Measurements from ENCODE around the gene FNBP1L.

The FNBP1L gene

DNA sequence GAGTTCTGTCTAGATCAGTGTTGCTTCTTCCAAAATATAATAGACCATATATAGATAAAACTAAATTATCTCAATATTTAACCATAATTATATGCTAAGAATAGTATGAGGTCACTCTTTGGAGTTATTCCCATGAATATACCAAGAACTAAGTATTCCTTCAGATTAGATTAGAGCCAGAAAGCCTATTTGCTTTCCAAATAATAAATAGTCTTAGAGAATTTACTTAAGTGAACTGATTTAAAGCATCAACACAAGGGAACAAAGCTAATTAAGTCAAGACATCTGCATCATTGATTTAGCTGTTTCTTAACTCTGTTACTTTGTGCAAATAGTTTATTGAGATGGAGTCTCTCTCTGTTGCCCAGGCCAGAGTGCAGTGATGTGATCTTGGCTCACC lies 35.7 kb downstream of the FNBP1L start:
- no peak for DNase-seq (ENCODE audit: low read depth in 2 of 3, low spot score in 2 of 3)

DNA sequence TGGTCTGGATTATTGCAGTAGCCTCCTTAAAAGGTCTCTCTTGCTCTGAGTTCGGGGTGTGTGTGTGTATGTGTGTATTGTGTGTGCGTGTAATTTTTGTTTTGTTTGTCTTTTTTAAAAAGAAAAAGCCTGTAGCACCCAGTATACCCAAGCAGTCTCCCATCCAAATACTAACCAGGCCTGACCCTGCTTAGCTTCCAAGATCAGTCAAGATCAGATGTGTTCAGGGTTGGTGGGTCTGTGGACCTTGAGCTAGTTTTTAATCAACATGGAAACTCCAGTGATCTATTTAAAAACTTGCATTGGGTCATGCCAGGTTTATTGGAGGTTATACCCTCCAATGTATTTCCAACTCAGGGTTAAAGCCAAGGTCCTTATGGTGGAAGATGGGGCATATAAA lies 40.3 kb downstream of the FNBP1L start:
- DNase-seq (ENCODE audit: low read depth in 2 of 3, low spot score in 2 of 3) = no peak

DNA sequence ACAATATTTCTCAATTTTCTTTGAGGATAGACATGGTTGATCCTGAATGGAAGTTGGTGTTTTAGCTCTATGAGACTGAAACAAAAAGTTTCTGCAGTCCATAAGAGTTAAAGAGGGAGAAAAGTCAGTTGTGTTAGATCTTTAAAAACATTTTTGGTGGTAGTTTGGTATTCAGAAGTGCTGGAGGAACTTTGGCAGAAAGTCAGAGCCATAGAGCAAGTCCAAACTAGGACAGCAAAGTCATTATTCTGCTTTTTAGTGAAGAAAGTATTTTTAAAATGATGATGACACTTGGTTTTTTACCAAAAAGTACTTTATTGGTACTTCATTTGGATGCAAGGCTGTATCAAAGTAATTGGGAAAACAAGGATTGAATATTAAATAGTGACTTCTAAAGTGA lies 41.8 kb downstream of the FNBP1L start:
- no peak for DNase-seq (ENCODE audit: low read depth in 2 of 3, low spot score in 2 of 3)

DNA sequence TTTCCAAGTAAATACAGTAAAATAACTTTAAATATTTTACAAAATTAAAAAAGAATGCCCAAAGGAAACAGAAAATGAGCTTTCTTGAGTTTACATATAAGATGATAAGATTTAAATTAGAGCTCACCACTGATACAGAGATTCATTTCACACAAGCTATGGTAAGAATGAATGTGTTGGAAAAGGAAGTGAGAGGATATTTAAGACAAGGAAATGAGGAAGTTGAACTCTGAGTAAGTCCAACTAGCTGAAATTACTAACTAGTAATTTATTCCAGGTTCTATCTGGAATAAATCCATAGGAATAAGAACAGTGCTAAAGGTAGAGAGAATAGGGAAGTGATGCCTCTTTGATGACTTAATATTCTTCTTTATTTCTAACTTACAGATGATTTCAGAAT lies 42.4 kb downstream of the FNBP1L start:
- DNase-seq (ENCODE audit: low read depth in 2 of 3, low spot score in 2 of 3) = no peak

DNA sequence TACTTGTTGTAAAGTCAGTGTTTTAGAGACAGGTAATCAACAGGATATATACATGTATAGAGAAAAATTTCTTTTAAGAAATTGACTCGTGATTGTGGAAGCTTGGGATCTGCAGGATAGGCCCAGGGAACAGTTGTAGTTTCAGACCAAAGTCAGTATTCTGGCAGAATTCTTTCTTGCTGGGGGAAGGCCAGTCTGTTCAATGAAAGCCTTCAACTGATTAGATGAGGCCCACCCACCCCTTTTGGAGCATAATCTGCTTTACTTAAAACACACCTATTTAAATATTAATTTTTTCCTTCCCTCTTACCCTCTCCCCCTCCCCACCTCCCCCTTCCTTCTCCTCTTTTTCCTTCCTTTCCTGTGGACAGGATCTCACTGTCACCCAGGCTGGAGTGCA lies 48.0 kb downstream of the FNBP1L start:
- DNase-seq (ENCODE audit: low read depth in 2 of 3, low spot score in 2 of 3) = no peak

DNA sequence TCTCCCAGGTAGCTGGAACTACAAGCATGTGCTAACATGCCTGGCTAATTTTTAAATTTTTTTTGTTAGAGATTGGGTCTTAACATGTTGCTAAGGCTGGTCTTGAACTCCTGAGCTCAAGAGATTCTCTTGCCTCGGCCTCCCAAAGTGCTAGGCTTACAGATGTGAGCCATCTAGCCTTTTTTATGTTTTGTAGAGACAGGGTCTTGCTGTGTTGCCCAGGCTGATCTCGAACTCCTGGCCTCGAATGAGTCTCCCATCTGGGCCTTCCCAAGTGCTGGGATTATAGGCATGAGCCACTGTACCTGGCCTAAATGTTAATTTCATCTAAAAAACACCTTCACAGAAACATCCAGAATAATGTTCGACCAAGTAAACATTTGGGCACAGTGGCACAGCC lies 48.6 kb downstream of the FNBP1L start:
- no peak for DNase-seq (ENCODE audit: low read depth in 2 of 3, low spot score in 2 of 3)

DNA sequence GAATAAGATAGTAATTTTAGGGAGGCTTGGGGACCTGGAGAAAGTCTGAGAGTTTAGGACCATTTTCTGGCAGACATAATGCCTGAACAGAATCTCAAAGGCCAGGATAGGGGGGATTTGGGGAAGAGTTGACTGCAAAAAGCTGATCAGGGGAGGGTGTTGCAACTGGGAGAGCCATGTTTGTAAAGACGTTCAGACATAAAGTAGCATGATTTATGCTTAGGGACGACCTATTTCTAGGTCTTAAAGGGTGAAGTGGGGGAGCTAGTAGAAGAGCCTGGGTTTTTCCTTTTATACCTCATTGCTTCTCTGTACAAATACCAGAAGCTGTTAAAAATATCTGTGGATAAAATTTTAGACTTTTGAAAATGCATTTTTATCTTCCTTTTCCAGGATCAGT lies 51.2 kb downstream of the FNBP1L start:
- no peak for DNase-seq (ENCODE audit: low read depth in 2 of 3, low spot score in 2 of 3)

DNA sequence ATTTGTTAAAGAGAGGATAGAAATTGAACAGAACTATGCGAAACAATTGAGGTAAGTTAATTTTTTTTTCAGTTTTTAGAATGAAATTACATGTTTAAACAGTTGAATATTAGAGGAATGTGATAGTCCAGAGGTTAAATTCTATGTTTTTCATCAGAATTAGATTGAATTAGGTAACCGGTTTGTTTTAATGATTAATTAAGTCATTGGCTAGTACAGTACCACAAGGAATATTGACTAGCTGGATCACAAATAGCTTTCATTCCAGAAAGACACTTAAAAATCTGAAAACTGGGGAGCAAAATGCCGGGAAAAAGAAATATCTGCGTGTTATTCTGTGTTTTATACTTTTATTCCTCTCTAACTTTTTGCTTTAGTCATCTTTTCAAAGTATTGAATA lies 51.6 kb downstream of the FNBP1L start:
- DNase-seq (ENCODE audit: low read depth in 2 of 3, low spot score in 2 of 3) = no peak

DNA sequence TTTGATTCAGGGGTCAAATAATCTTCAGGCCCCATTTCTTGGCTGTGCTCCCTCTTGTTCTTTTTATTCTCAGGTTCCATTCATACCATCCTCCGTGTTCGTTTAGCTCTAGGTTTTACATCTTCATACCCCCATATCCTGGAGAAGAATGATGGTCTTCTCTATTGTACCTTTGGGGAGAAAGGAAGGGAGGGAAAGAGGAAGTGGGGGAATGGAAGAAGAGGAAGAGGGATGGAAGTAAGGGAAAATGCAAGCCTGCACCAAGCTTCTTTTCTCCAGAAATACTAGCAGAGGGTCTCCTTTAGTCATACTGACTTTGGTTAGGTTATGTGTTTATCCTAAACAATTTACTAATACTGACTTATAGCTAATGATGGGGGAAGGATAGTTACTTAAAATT lies 52.4 kb downstream of the FNBP1L start:
- DNase-seq (ENCODE audit: low read depth in 2 of 3, low spot score in 2 of 3) = no peak

DNA sequence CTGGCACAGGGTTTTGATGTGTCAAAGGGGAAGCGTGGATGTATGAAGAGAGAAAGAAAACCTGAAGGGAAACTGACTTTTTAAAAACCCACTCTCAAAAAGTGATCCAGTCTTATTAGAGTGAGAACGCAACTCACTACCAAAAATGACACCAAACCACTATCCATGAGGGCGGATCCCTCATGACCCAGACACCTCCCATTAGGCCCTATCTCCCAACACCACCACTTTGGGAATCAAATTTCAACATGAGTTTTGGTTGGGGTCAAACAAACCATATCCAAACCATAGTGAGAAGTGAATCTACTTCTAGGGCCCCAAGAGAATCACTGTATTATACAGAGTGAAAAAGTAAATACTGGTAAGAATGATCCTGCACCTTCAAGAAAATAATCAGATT lies 53.5 kb downstream of the FNBP1L start:
- DNase-seq (ENCODE audit: low read depth in 2 of 3, low spot score in 2 of 3) = no peak

DNA sequence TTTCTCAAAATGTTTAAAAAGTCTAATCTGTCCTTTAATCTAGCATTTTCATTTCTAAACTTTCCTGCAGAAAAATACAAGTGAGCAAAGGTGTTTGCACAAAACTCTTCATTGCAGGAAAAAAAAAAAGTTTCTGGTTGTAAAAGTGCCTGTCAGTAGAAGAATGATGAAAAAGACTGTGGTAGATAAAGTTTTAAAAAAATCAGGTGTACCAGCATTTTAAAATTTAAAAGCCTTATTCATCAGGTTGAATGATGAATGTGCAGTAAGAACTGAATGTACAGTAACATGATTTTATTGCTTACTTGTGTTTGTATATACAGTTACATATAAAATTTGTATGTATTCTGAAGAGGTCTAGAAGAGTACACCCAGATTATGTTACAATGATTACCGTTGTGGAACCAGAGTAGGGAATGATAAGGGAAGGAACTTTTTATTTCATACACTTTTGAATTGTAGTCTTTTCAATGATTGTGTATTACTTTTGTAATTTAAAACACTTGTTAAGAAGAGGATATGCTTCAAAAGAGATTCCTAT lies 54.0 kb downstream of the FNBP1L start:
- DNase-seq (ENCODE audit: low read depth in 2 of 3, low spot score in 2 of 3) = no peak

DNA sequence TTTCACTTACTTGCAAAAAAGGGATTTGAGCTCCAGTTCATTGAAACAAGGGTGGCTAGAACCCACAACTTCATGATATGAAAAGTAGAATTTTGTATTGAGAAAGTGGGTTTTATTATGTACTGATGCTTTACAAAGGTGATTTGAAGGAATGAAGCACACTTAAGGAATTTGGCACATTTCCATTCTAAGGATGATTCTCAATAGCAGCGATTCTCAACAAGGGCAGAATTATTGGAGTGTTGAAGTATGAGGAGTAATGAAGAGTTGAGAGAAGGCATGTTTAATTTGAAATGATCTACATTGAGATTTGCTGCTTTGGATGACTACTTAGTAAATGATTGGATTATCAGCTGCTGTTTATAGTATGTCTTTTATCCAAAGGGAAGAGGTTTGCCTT lies 54.7 kb downstream of the FNBP1L start:
- no peak for DNase-seq (ENCODE audit: low read depth in 2 of 3, low spot score in 2 of 3)

DNA sequence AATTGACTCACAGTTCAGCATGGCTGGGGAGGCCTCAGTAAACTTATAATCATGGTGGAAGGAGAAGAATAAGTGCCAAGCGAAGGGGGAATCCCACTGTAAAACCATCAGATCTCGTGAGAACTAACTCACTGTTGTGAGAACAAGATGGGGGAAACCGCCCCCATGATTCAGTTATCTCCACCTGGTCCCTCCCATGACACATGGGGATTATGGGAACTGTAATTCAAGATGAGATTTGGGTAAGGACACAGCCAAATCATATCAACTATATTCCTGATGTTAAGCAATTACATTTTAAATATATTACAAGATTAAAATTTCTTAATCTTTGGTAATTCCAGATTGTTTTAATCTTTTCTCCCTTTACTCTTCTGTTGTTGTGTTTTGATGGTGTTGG lies 55.2 kb downstream of the FNBP1L start:
- DNase-seq (ENCODE audit: low read depth in 2 of 3, low spot score in 2 of 3) = no peak

DNA sequence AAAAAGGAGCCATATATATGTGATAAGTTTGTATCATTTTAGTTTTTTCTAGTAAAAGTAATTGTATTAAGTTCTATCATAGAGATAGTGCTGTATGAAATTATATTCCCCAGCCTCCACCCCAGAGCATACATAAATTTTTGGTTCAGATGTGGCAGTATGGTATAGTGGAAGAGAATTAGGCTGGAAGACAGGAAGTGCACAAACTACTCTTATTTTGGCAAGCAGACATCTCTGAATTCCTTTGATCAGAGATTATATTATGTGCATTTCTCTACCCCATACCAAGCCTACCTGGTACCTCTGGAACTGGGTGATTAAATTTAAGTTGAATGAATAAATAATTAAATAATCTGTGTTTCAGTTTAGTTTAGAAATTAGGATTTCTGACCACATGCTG lies 55.9 kb downstream of the FNBP1L start:
- DNase-seq (ENCODE audit: low read depth in 2 of 3, low spot score in 2 of 3) = no peak

DNA sequence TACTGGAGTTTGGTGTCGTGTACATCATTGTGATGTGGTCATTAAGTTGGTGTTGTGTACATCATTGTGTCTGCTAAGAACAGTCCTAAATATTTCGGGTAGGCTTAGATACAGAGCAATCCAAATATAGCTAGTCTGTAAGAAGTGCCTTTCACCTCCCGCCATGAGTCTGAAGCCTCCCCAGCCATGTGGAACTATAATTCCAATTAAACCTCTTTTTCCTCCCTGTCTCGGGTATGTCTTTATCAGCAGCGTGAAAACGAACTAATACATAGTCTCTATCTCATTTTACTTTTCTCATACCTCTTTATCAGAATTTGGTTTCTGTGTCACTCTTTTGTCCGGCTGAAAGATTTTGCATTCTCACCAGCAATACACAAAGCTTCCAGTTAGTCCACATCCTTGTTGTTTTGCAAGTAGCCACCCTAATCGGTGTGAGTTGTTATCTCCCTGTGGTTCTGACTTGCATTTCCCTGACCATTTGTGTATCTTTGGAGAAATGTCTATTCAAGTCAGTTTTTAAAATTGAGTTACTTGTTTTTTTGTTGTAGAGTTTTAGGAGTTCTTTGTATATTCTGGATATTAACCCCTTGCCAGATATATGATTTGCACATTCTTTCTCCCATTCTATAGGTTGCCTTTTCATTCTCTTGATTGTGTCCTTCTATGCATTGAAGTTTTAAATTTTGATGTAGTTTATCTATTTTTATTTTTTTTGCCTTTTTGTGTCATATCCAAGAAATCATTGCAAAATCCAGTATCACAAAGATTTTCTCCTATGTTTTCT lies 56.5 kb downstream of the FNBP1L start:
- no peak for DNase-seq (ENCODE audit: low read depth in 2 of 3, low spot score in 2 of 3)

DNA sequence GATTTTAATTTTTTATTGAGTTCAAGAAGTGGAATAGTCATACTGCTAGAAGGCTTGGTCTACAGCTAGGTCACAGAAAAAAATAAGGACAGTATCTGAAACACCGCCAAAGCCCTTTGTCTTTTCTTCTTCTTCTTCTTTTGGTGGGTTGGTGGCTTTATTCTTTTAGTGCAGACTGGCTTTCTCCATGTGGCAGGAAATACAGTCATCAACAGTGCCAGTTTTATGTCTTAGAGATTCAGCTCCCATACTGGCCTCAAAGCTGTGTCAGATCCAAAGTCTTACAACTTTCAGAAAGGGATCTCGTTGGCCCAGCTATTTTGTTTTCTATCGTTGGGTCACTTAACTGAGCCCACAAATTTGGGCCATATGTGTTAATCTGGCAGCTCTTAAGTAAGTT lies 58.2 kb downstream of the FNBP1L start:
- DNase-seq (ENCODE audit: low read depth in 2 of 3, low spot score in 2 of 3) = no peak

DNA sequence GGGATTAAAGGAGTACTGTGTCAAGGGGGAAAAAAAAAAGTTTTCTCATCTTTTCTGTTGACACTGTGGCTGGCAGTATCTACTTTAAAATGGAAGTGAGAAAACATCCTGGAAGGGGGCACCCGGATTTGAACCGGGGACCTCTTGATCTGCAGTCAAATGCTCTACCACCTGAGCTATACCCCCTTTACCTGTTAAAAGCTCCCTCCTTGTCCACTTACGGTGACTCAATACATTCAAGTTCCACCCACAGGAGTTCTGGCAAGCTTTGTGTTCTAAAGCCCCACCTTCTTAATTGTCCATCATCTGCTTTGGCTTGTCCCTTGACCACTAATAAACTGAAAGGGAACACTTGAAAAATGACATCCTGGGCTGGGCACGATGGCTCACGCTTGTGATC lies 68.2 kb downstream of the FNBP1L start:
- DNase-seq (ENCODE audit: low read depth in 2 of 3, low spot score in 2 of 3) = no peak

DNA sequence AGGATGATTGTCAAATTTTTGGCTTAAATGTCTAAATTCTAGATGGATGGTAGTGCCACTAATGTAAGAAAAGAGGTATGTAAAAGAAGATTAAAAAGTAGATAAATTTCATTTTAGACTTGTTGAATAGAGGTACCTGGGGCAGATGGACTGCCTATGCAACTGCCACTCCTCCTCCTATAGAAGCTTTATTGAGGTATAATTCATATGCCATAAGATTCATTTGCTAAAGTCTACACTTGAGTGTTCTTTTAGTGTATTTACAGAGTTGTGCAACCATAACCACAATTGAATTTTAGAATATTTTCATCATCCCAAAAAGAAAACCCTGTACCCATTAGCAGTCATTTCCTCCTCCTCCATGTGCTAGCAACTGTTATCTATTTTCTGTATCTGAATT lies 70.6 kb downstream of the FNBP1L start:
- DNase-seq (ENCODE audit: low read depth in 2 of 3, low spot score in 2 of 3) = no peak

DNA sequence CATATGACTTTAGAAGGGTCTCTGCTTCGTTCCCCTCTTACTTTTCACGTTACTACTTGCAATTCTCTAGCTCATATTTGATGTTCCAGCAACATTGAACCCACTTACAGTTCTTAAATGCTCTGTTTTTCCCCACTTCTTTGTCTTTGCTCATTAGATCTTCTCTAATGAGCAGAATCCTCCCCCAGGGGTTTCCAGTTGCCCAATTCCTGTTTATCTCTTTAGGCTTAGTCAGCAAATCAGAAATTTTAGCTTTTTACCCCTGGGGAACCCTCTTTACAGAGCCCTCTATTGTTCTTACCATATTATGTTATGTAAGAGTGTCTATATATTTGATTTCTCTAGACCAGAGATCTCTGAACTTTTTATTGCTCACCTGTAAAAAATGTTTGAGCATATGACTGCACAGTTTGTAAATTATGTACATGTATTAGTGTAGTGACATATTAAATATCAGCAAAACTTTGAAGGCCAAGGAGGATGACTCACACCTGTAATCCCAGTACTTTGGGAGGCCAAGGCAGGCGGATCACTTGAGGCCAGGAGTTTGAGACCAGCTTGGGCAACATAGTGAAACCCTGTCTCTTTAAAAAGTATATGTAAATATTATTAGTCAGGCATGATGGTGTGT lies 71.4 kb downstream of the FNBP1L start:
- no peak for DNase-seq (ENCODE audit: low read depth in 2 of 3, low spot score in 2 of 3)

DNA sequence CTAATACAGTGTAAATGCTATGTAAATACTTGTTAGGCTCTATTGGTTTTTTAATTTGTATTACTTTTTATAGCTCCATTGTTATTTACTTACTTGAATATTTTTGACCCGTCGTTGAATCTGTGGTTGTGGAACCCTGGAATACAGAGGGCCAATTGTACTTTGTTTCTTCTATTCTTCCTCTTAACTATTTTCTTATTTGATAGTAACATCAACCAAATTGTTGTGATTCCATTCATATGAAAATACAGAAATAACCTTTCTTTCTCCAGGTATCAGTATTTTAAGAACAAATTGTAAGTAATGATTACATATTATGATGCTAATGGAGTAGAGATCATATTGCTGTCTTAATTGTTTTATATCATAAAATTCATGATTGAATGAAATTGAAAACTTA lies 73.7 kb downstream of the FNBP1L start:
- DNase-seq (ENCODE audit: low read depth in 2 of 3, low spot score in 2 of 3) = no peak

DNA sequence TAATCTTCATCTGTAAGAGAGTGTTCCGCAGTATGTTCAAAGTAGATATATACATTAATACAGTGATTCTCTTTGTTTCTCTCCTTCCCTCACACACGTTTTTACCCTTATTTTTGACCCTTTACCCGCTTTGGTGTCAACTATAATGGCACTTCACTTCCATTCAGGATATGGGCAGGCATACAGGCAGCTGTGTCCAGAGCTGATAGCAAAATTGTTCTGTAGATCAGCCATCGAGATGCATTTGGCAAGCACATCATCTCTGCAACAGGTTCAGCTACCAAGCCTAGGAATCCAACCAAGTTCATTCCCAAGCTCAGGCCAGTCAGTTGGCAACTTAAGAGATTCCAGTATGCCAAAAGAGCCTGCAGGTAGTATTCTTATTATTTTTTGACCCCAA lies 74.8 kb downstream of the FNBP1L start:
- DNase-seq (ENCODE audit: low read depth in 2 of 3, low spot score in 2 of 3) = no peak

DNA sequence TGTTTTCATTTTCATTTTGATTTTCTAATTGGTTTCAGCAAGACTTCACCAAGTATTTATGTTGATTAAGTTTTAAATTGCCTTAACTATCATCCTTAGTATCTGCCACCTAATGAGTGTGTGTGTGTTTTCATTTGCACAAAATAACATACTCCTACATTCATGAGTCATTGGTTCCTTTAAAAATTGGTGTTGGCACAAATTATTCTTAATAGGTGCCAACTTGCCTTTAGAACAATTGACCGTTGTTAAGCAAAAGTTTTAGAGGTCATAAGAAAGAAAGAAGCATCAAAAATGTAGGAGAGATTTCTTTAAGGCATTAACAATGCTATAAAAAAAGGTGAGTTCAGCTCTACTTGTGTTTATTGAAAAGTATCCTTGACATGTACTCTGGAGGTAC lies 77.5 kb downstream of the FNBP1L start:
- DNase-seq (ENCODE audit: low read depth in 2 of 3, low spot score in 2 of 3) = no peak

DNA sequence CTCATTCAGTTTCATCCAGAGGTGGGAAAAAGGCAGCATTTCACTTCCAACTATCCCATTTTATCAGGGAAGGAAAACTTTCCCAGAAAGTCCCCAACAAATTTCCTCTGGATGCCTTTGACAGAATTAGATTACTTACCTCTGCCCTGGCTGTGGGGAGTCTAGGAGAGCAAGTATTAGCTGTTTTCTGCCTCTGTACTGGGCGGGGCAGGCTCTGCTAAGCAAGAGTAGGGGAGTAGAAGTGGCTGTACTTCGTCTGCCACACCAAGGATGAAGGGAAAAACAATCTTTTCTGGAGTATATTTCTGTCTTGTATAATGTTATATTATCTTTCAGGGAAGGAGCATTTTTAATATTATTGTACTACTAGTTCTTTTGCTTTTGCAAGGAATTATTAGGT lies 78.5 kb downstream of the FNBP1L start:
- no peak for DNase-seq (ENCODE audit: low read depth in 2 of 3, low spot score in 2 of 3)

All from activated CD8-positive, alpha-beta memory T cell treated with anti-CD3 and anti-CD28 coated beads for 48 hours (primary cell).